SK-N-SH (cell line): ENCODE measurements around the gene MAP1LC3C. TPM values are rescaled to one million over a fixed set of nuclear protein-coding genes. Genes with fewer than 3 reads are reported as not detected.

Source experiments
- CTCF ChIA-PET: fragments of 300-600, 350-600 bp; formaldehyde crosslinking; extraction: SDS; loops from one replicate; lab custom pipeline; 2021; lab: Yijun Ruan, JAX
- POLR2A ChIA-PET: fragments of 350-600 bp; sonication (Branson Sonifier 250); formaldehyde crosslinking; extraction: SDS; loops from one replicate; lab custom pipeline; 2020; ENCODE audit warnings: antibody characterized with exemption, inconsistent platforms; lab: Yijun Ruan, JAX
- DNase-seq: peaks from one replicate; pipeline ENCODE4 v3.0.0; 2012
- H2AFZ ChIP-seq: fragments of 200-600 bp; sonication (generic); 2 replicates; pipeline ENCODE4 v1.8.1; 2016; ENCODE audit warnings: antibody characterized with exemption, mild to moderate bottlenecking, low read depth
- H3F3A ChIP-seq: fragments of 200-600 bp; sonication (generic); replicated peaks from 2 replicates; pipeline ENCODE3; 2016; ENCODE audit warnings: antibody characterized with exemption, mild to moderate bottlenecking; ENCODE audit not compliant: insufficient read depth
- H3K27ac ChIP-seq, 2 experiments: fragments of 200-500 bp in 1 of 2; fragments of 200-600 bp in 1 of 2; sonication (Bioruptor generic) in 1 of 2; sonication (generic), shearing (Covaris generic) in 1 of 2; 2 replicates each; pipeline versions ENCODE4 v1.5.1 to v1.6.1; 2014 to 2016; ENCODE audit warnings: low read depth in 2 of 2, inconsistent platforms in 1 of 2, low read length in 1 of 2, mild to moderate bottlenecking in 1 of 2, mixed read lengths in 1 of 2
- H3K27me3 ChIP-seq: fragments of 200-600 bp; sonication (generic), shearing (Covaris generic); 2 replicates; pipeline ENCODE4 v1.6.1; 2016; ENCODE audit warnings: mixed run types; ENCODE audit not compliant: insufficient read depth
- H3K36me3 ChIP-seq, 2 experiments: fragments of 200-500 bp in 1 of 2; fragments of 200-600 bp in 1 of 2; sonication (Bioruptor generic) in 1 of 2; sonication (generic) in 1 of 2; replicated peaks in 1 of 2; 2 replicates each; pipeline versions ENCODE3 to v1.5.1; 2014 to 2016; ENCODE audit warnings: low read length in 1 of 2, mild to moderate bottlenecking in 1 of 2; ENCODE audit not compliant: insufficient read depth in 2 of 2, control insufficient read depth in 1 of 2
- H3K4me1 ChIP-seq, 2 experiments: fragments of 200-500 bp in 1 of 2; fragments of 200-600 bp in 1 of 2; sonication (Bioruptor generic) in 1 of 2; sonication (generic), shearing (Covaris generic) in 1 of 2; 2 replicates each; pipeline versions ENCODE4 v1.5.1 to v1.6.1; 2014 to 2016; ENCODE audit warnings: low read depth in 1 of 2, low read length in 1 of 2, mixed run types in 1 of 2; ENCODE audit not compliant: insufficient read depth in 2 of 2, control insufficient read depth in 1 of 2
- H3K4me2 ChIP-seq: fragments of 200-600 bp; sonication (generic), shearing (Covaris generic); 2 replicates; pipeline ENCODE4 v1.6.1; 2017; ENCODE audit warnings: mixed run types
- H3K4me3 ChIP-seq, 2 experiments: fragments of 200-500 bp in 1 of 2; fragments of 200-600 bp in 1 of 2; sonication (Bioruptor generic) in 1 of 2; sonication (generic), shearing (Covaris generic) in 1 of 2; 2 replicates each; pipeline versions ENCODE4 v1.5.1 to v1.8.1; 2014 to 2016; ENCODE audit warnings: low read depth in 2 of 2, inconsistent platforms in 1 of 2, low read length in 1 of 2, mild to moderate bottlenecking in 1 of 2, mixed read lengths in 1 of 2, moderate library complexity in 1 of 2
- H3K79me2 ChIP-seq: fragments of 200-600 bp; sonication (generic); 2 replicates; pipeline ENCODE4 v1.8.1; 2017; ENCODE audit warnings: mild to moderate bottlenecking; ENCODE audit not compliant: insufficient read depth
- H3K9ac ChIP-seq: fragments of 200-600 bp; sonication (generic); 2 replicates; pipeline ENCODE4 v1.6.1; 2017; ENCODE audit warnings: mixed run types
- H3K9me2 ChIP-seq: fragments of 200-600 bp; sonication (generic); 2 replicates; pipeline ENCODE4 v1.6.1; 2017; ENCODE audit warnings: mixed run types
- H3K9me3 ChIP-seq: fragments of 200-600 bp; sonication (generic); 2 replicates; pipeline ENCODE4 v1.6.1; 2017; ENCODE audit warnings: mixed run types, mild to moderate bottlenecking, moderate library complexity
- H4K20me1 ChIP-seq: fragments of 200-600 bp; sonication (generic); 2 replicates; pipeline ENCODE4 v1.6.1; 2017; ENCODE audit warnings: mild to moderate bottlenecking, mixed run types; ENCODE audit not compliant: insufficient read depth
- EP300 ChIP-seq, 2 experiments: IDR thresholded peaks; 2 replicates each; pipeline versions ENCODE4 v1.4.0 to v1.6.1; 2012; ENCODE audit warnings: borderline replicate concordance in 1 of 2, low read depth in 1 of 2, low read length in 1 of 2
- FOSL2 ChIP-seq: IDR thresholded peaks from 2 replicates; pipeline ENCODE4 v1.4.0; 2012; ENCODE audit warnings: low read depth, mild to moderate bottlenecking, moderate library complexity, borderline replicate concordance
- FOXJ3 ChIP-seq: sonication (generic); formaldehyde crosslinking; IDR thresholded peaks from 2 replicates; pipeline ENCODE4 v1.5.1; 2020; ENCODE audit warnings: mild to moderate bottlenecking, missing genetic modification reagents
- JUND ChIP-seq: IDR thresholded peaks from 2 replicates; pipeline ENCODE4 v1.4.0; 2012
- MEF2A ChIP-seq: IDR thresholded peaks from 2 replicates; pipeline ENCODE4 v1.4.0; 2012; ENCODE audit warnings: low read depth, borderline replicate concordance
- NFIC ChIP-seq: IDR thresholded peaks from 2 replicates; pipeline ENCODE4 v1.4.0; 2012; ENCODE audit warnings: borderline replicate concordance
- NRF1 ChIP-seq: IDR thresholded peaks from 2 replicates; pipeline ENCODE4 v1.6.1; 2012; ENCODE audit warnings: low read depth, mild to moderate bottlenecking, low read length
- RCOR1 ChIP-seq: fragments of 150-350 bp; IDR thresholded peaks from 2 replicates; pipeline ENCODE4 v1.6.1; 2017; ENCODE audit warnings: antibody characterized with exemption, low read length
- RXRA ChIP-seq: IDR thresholded peaks from 2 replicates; pipeline ENCODE4 v1.4.0; 2012; ENCODE audit warnings: low read depth, mild to moderate bottlenecking, borderline replicate concordance
- SMC3 ChIP-seq: IDR thresholded peaks from 2 replicates; pipeline ENCODE4 v1.6.1; 2012; ENCODE audit warnings: low read depth, low read length, improper control_type of control experiment
- TCF12 ChIP-seq: IDR thresholded peaks from 2 replicates; pipeline ENCODE4 v1.4.0; 2012
- TEAD4 ChIP-seq: IDR thresholded peaks from 2 replicates; pipeline ENCODE4 v1.4.0; 2012; ENCODE audit warnings: mild to moderate bottlenecking, borderline replicate concordance; ENCODE audit not compliant: insufficient read depth
- WGBS: methylation state at CpG from one replicate; pipeline ENCODE4 v1.1.6; 2017; ENCODE audit warnings: low lambda C conversion rate; 5-methylcytosine and 5-hydroxymethylcytosine counted together
- polyA plus RNA-seq, 3 experiments: library from polyadenylated mRNA; depleted of rRNA; stranded (reverse); fragments of >200 nt; gene quantifications; 2 replicates each; pipeline ENCODE4 v1.2.3, GENCODE V29; 2012
- TF ChIP-seq, protein P1 (sequence below): fragments of 150-350 bp; IDR thresholded peaks from 2 replicates; pipeline ENCODE4 v1.6.1; 2017; ENCODE audit warnings: antibody characterized with exemption, low read length, low read depth, borderline replicate concordance
- TF ChIP-seq, protein P2 (sequence below): IDR thresholded peaks from 2 replicates; pipeline ENCODE4; 2012

Gene MAP1LC3C
- polyA plus RNA-seq, 1 of the 3 experiments (the other 2 are of a cell fraction), result 0.20 TPM

DNA sequence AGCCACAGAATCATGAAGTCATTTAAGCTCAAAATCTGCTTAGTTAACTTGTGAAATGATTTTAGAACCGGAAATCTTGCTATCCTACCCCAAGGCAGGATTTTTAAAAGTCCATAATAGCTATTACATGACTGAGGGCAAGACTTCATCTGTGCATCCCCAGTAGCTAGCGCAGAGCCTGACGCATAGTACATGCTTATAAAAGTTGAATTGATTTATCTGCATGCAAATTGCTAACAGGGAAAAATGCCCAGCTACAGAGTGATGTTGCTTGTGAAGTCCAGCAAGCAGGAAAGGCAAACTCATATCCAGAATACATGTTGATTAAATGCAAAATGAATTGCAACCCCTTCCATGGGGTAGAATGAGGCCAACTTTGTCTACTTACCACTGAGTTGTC lies 8.1 kb upstream of the MAP1LC3C start (continued):
- TF ChIP-seq, protein P1, sequence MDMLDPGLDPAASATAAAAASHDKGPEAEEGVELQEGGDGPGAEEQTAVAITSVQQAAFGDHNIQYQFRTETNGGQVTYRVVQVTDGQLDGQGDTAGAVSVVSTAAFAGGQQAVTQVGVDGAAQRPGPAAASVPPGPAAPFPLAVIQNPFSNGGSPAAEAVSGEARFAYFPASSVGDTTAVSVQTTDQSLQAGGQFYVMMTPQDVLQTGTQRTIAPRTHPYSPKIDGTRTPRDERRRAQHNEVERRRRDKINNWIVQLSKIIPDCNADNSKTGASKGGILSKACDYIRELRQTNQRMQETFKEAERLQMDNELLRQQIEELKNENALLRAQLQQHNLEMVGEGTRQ, result no peak
- no peak for TF ChIP-seq FOXJ3 (CRISPR knock-in tag)
- no peak for TF ChIP-seq TEAD4

DNA sequence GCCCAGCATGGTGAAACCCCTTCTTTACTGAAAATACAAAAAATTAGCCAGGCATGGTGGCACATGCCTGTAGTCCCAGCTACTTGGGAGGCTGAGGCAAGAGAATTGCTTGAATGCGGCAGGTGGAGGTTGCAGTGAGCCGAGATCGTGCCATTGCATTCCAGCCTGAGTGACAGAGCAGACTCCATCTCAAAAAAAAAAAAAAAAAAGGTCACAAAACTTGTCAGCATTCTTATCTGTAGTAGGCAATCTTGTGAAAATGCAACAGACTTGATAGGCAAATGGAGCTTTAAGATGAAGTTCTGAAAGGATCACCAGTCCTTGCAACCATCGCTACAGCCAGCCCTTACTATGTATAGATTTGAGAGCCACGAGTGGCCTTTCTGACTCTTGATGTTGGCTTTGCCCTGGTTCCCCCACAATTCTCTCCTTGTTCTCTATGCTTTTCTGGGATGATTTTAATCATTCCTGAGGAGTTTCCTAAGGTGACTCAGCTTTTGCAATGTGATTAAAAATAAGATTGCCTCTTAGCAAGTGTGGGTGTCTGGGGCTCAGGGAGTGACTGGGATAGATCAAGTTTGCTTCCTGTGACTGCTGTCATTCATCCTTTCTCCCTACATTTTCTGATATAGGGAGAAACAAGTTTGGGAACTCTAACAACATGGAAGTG lies 7.1 kb upstream of the MAP1LC3C start:
- Histone ChIP-seq H3F3A (peaks cover 9% of the 10 kb centered on the region), H3K4me3 (no peak overlapping the region), H3K27me3 (no peaks in the 10 kb centered on the region), H3K36me3 (no peaks in the 10 kb centered on the region), H3K4me1 (peaks cover 0 to 2% of the 10 kb centered on the region in 2 experiments; a peak in 1 of 4 replicates), H3K9me3 (no peaks in the 10 kb centered on the region), H3K4me2 (0 out of 2 replicates have a peak overlapping the region, but pooled peaks have one; percentile 21), H2AFZ (no peak overlapping the region), H4K20me1 (no peaks in the 10 kb centered on the region), H3K27ac (peak overlapping the region in 1 of 2 experiments; percentile 25; a peak in 1 of 4 replicates), H3K79me2 (no peaks in the 10 kb centered on the region), H3K9ac (no peak overlapping the region), H3K9me2 (no peaks in the 10 kb centered on the region)
- no peak for DNase-seq
- WGBS, result 54% methylated on average over 5 of the region's 5 CpGs
- POLR2A ChIA-PET, result interaction anchor here (0.7 kb wide), 1 partner anchor 1248 kb away, joined by 4 read pairs; no protein-coding TSS in a partner anchor
- CTCF ChIA-PET, result interaction anchor here (1.2 to 3.9 kb wide), 4 partner anchors 14 to 117 kb away, joined by 3 to 18 read pairs (median 5); no protein-coding TSS in a partner anchor
- TF ChIP-seq MEF2A (0 out of 2 replicates have a peak, but pooled peaks have one; percentile 37), EP300 (IDR thresholded peaks at IDR 0.05; ENCODE audit: borderline replicate concordance in 1 of 2, low read depth in 1 of 2, low read length in 1 of 2) (peak in 1 of 2 experiments; percentile 67; a peak in 2 of 4 replicates), RXRA (0 out of 2 replicates have a peak, but pooled peaks have one; percentile 15), RCOR1 (no peak), NRF1 (no peak), FOSL2 (peak; percentile 62; the same call in 1 of the 2 replicates), TEAD4 (peak; percentile 33; the same call in 1 of the 2 replicates), JUND (peak; percentile 72), SMC3 (no peak), TCF12 (peak; percentile 80), NFIC (0 out of 2 replicates have a peak, but pooled peaks have one; percentile 37)
- TF ChIP-seq, protein P2, sequence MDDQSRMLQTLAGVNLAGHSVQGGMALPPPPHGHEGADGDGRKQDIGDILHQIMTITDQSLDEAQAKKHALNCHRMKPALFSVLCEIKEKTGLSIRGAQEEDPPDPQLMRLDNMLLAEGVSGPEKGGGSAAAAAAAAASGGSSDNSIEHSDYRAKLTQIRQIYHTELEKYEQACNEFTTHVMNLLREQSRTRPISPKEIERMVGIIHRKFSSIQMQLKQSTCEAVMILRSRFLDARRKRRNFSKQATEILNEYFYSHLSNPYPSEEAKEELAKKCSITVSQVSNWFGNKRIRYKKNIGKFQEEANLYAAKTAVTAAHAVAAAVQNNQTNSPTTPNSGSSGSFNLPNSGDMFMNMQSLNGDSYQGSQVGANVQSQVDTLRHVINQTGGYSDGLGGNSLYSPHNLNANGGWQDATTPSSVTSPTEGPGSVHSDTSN, result peak; percentile 90
